ENCODE results near the gene CYTH4.
"Not testable (repeated sequence)": the region's sequence is repeated elsewhere in the genome, so short reads cannot be mapped to it uniquely, and the experiment has no call there.

CYTH4 gene

GRCh38 chr22:37244114-37244921, 38.0 kb upstream of the CYTH4 start, which contains the start of gene RAC2:
Gene RAC2 (minus strand): TSS chr22:37244269. CDS start chr22:37244148, 121 bp downstream.
- TF ChIP-seq CTCF (conservative IDR thresholded peaks at IDR 0.05; ENCODE audit: control insufficient read depth, insufficient read depth, low read depth, low read length), result no peak
- peak within 1 kb of the TSS; percentile 55 for H3K4me3 ChIP-seq (ENCODE audit: control insufficient read depth, low read depth, low read length)
- peak; percentile 55 for DNase-seq (ENCODE audit: low read depth)

GRCh38 chr22:37244922-37245722, 37.2 kb upstream of the CYTH4 start:
- DNase-seq (ENCODE audit: low read depth), result no peak
- TF ChIP-seq CTCF (conservative IDR thresholded peaks at IDR 0.05; ENCODE audit: control insufficient read depth, insufficient read depth, low read depth, low read length), result no peak
- no peak overlapping the region for H3K4me3 ChIP-seq (ENCODE audit: control insufficient read depth, low read depth, low read length)

- H3K4me3 ChIP-seq (ENCODE audit: control insufficient read depth, low read depth, low read length), result no peak overlapping the region
- no peak for DNase-seq (ENCODE audit: low read depth)
- TF ChIP-seq CTCF (conservative IDR thresholded peaks at IDR 0.05; ENCODE audit: control insufficient read depth, insufficient read depth, low read depth, low read length), result no peak
Measured at GRCh38 chr22:37245740-37246139, 36.6 kb upstream of the CYTH4 start.

- no peak for TF ChIP-seq CTCF (conservative IDR thresholded peaks at IDR 0.05; ENCODE audit: control insufficient read depth, insufficient read depth, low read depth, low read length)
- no peak overlapping the region for H3K4me3 ChIP-seq (ENCODE audit: control insufficient read depth, low read depth, low read length)
- DNase-seq (ENCODE audit: low read depth), result no peak
Measured at GRCh38 chr22:37248251-37248650, 34.1 kb upstream of the CYTH4 start.

GRCh38 chr22:37249986-37250385, 32.3 kb upstream of the CYTH4 start:
- H3K4me3 ChIP-seq (ENCODE audit: control insufficient read depth, low read depth, low read length), result no peak overlapping the region
- no peak for DNase-seq (ENCODE audit: low read depth)
- no peak for TF ChIP-seq CTCF (conservative IDR thresholded peaks at IDR 0.05; ENCODE audit: control insufficient read depth, insufficient read depth, low read depth, low read length)

- not testable (repeated sequence) for DNase-seq (ENCODE audit: low read depth); H3K4me3 ChIP-seq (ENCODE audit: control insufficient read depth, low read depth, low read length)
Measured at GRCh38 chr22:37251836-37252235, 30.5 kb upstream of the CYTH4 start.

GRCh38 chr22:37253126-37253660, 29.1 kb upstream of the CYTH4 start:
- H3K4me3 ChIP-seq (ENCODE audit: control insufficient read depth, low read depth, low read length), result no peak overlapping the region
- no peak for DNase-seq (ENCODE audit: low read depth)
- TF ChIP-seq CTCF (conservative IDR thresholded peaks at IDR 0.05; ENCODE audit: control insufficient read depth, insufficient read depth, low read depth, low read length), result peak; percentile 5

Data from fibroblast of mammary gland (primary cell).